Ascending aorta (tissue), 2 donors: ENCODE measurements around the gene MRPL48. TPM values are rescaled to one million over a fixed set of nuclear protein-coding genes. Genes with fewer than 3 reads are reported as not detected.

Experiments used
- DNase-seq, 2 donors: peaks; one replicate each; pipeline ENCODE4 v3.0.0-alpha.2; 2019; ENCODE audit warnings: low spot score in 2 of 2
- H3K27ac ChIP-seq, 2 donors: fragments of 200-600 bp; sonication (generic); one replicate each; pipeline ENCODE4 v1.5.1; 2016 to 2017; ENCODE audit warnings: mild to moderate bottlenecking in 1 of 2
- H3K27me3 ChIP-seq: fragments of 200-600 bp; sonication (generic); one replicate; pipeline ENCODE4 v1.5.1; 2017
- H3K36me3 ChIP-seq, 2 donors: fragments of 200-600 bp; sonication (generic); one replicate each; pipeline ENCODE4 v1.5.1; 2016
- H3K4me1 ChIP-seq, 2 donors: fragments of 200-600 bp; sonication (generic); one replicate each; pipeline ENCODE4 v1.5.1; 2016 to 2017; ENCODE audit warnings: mild to moderate bottlenecking in 1 of 2
- H3K4me3 ChIP-seq, 2 donors: fragments of 200-600 bp; sonication (generic); one replicate each; pipeline ENCODE4 v1.5.1; 2016 to 2017; ENCODE audit warnings: mild to moderate bottlenecking in 1 of 2
- H3K9me3 ChIP-seq, 2 donors: fragments of 200-600 bp; sonication (generic); one replicate each; pipeline ENCODE4 v1.5.1; 2016
- CTCF ChIP-seq, 3 experiments: fragments of 200-600 bp in 2 of 3; fragments of 450-650 bp in 1 of 3; sonication (generic) in 2 of 3; IDR thresholded peaks; one replicate each; pipeline ENCODE4 v1.5.1; 2016 to 2019; ENCODE audit warnings: antibody characterized with exemption in 3 of 3, mild to moderate bottlenecking in 1 of 3, moderate library complexity in 1 of 3
- intact Hi-C: fragments of 100-400 bp; cut with DNase I; formaldehyde crosslinking; loops from one replicate; pipeline ENCODE4 v1.15.1; 2023
- total RNA-seq: library from RNA; depleted of rRNA; stranded (reverse); fragments of >200 nt; gene quantifications from one replicate; pipeline ENCODE4 v1.1.0, GENCODE V29; 2016

The MRPL48 gene
- total RNA-seq, 1 donor from 2014 or later, result not detected

GRCh38 chr11:73787051-73787642, 527 bp upstream of the MRPL48 start:
- intact Hi-C loops, result loop anchor here (5.0 to 10.0 kb wide), 4 partner anchors 35 to 388 kb away; partner anchors contain the start of genes C2CD3, COA4, FAM168A and PAAF1
- peaks cover 0 to 12% of the 10 kb centered on the region in 2 donors for H3K4me1 ChIP-seq
- DNase-seq, result no peak
- H3K27ac ChIP-seq, result peak overlapping the region; percentile 71 to 83
- no peaks in the 10 kb centered on the region for H3K27me3 ChIP-seq
- H3K9me3 ChIP-seq, result no peaks in the 10 kb centered on the region
- peak overlapping the region; percentile 67 to 83 for H3K4me3 ChIP-seq
- H3K36me3 ChIP-seq, result no peaks in the 10 kb centered on the region
- TF ChIP-seq CTCF (IDR thresholded peaks at IDR 0.05), result no peak

- DNase-seq, result no peak
- intact Hi-C loops, result loop anchor here (5.0 to 10.0 kb wide), 4 partner anchors 37 to 386 kb away; partner anchors contain the start of genes C2CD3, COA4, FAM168A and PAAF1
- no peaks in the 10 kb centered on the region for H3K36me3 ChIP-seq
- no peak overlapping the region for H3K4me3 ChIP-seq
- H3K27ac ChIP-seq, result no peak overlapping the region
- H3K9me3 ChIP-seq, result no peaks in the 10 kb centered on the region
- H3K27me3 ChIP-seq, result no peaks in the 10 kb centered on the region
- TF ChIP-seq CTCF (IDR thresholded peaks at IDR 0.05), result no peak
- H3K4me1 ChIP-seq, result peaks cover 0 to 12% of the 10 kb centered on the region in 2 donors
Observed at GRCh38 chr11:73789279-73789670, 1.6 kb downstream of the MRPL48 start.

- Histone ChIP-seq H3K36me3 (peaks cover 5 to 10% of the 10 kb centered on the region in 2 donors), H3K27ac (no peak overlapping the region), H3K9me3 (no peaks in the 10 kb centered on the region), H3K4me3 (no peak overlapping the region), H3K27me3 (no peaks in the 10 kb centered on the region), H3K4me1 (peaks cover 0 to 8% of the 10 kb centered on the region in 2 donors)
- no peak for TF ChIP-seq CTCF (IDR thresholded peaks at IDR 0.05)
- no peak for DNase-seq
- intact Hi-C loops, result no loop called here
Observed at GRCh38 chr11:73792584-73792983, 4.9 kb downstream of the MRPL48 start.

- no peak for TF ChIP-seq CTCF (IDR thresholded peaks at IDR 0.05)
- no peak for DNase-seq
Observed at GRCh38 chr11:73795925-73796632, 8.4 kb downstream of the MRPL48 start.

GRCh38 chr11:73797457-73797856, 9.8 kb downstream of the MRPL48 start:
- DNase-seq, result no peak
- Histone ChIP-seq H3K36me3 (peaks cover 5 to 10% of the 10 kb centered on the region in 2 donors), H3K27me3 (no peaks in the 10 kb centered on the region), H3K4me1 (no peaks in the 10 kb centered on the region), H3K9me3 (no peaks in the 10 kb centered on the region), H3K27ac (no peak overlapping the region), H3K4me3 (no peak overlapping the region)
- intact Hi-C loops, result no loop called here
- no peak for TF ChIP-seq CTCF (IDR thresholded peaks at IDR 0.05)

More at GRCh38 chr11:73795925-73796632, 8.4 kb downstream of the MRPL48 start:
- H3K27ac ChIP-seq, result no peak overlapping the region
- H3K4me3 ChIP-seq, result no peak overlapping the region
- peaks cover 5 to 10% of the 10 kb centered on the region in 2 donors for H3K36me3 ChIP-seq
- H3K9me3 ChIP-seq, result no peaks in the 10 kb centered on the region
- H3K4me1 ChIP-seq, result no peaks in the 10 kb centered on the region
- no peaks in the 10 kb centered on the region for H3K27me3 ChIP-seq
- intact Hi-C loops, result no loop called here
